GM23338 (cell line): ENCODE results near the gene FKBP9. TPM values are rescaled to one million over a fixed set of nuclear protein-coding genes. Genes with fewer than 3 reads are reported as not detected.

ENCODE experiments used
- ATAC-seq: fragments of 200-7000 bp; cut with Tn5 transposase; 3 replicates; pipeline ENCODE4 v1.9.1; 2020
- DNase-seq: peaks from one replicate; pipeline ENCODE4 v3.0.0-alpha.2; 2015; ENCODE audit warnings: low spot score
- H2AFZ ChIP-seq: fragments of 200-600 bp; sonication (generic); 2 replicates; pipeline ENCODE4 v1.8.0; 2016; ENCODE audit warnings: antibody characterized with exemption, mild to moderate bottlenecking, moderate library complexity
- H3F3A ChIP-seq: fragments of 200-600 bp; sonication (generic); replicated peaks from 2 replicates; pipeline ENCODE4 v1.8.0; 2017; ENCODE audit warnings: antibody characterized with exemption, mixed run types, low read depth
- H3K27ac ChIP-seq: fragments of 200-600 bp; sonication (generic); 2 replicates; pipeline ENCODE4 v1.6.1; 2016; ENCODE audit warnings: low read depth
- H3K27me3 ChIP-seq: fragments of 200-600 bp; sonication (generic); 2 replicates; pipeline ENCODE4 v1.8.0; 2016; ENCODE audit warnings: mild to moderate bottlenecking, mixed run types, moderate library complexity; ENCODE audit not compliant: insufficient read depth
- H3K36me3 ChIP-seq: fragments of 200-600 bp; sonication (generic); 2 replicates; pipeline ENCODE4 v1.8.0; 2016; ENCODE audit warnings: mild to moderate bottlenecking; ENCODE audit not compliant: insufficient read depth
- H3K4me1 ChIP-seq: fragments of 200-600 bp; sonication (generic); 2 replicates; pipeline ENCODE4 v1.8.0; 2016; ENCODE audit warnings: mild to moderate bottlenecking, moderate library complexity; ENCODE audit not compliant: insufficient read depth
- H3K4me2 ChIP-seq: fragments of 200-600 bp; sonication (generic); 2 replicates; pipeline ENCODE4 v1.7.1; 2017; ENCODE audit warnings: mixed run types
- H3K4me3 ChIP-seq: fragments of 200-600 bp; sonication (generic); 2 replicates; pipeline ENCODE4 v1.6.1; 2016; ENCODE audit warnings: mixed run types
- H3K79me2 ChIP-seq: fragments of 200-600 bp; sonication (generic); replicated peaks from 2 replicates; pipeline ENCODE4 v1.8.0; 2017; ENCODE audit warnings: mild to moderate bottlenecking; ENCODE audit not compliant: insufficient read depth
- H3K9me2 ChIP-seq: fragments of 200-600 bp; sonication (generic); 2 replicates; pipeline ENCODE4 v1.8.0; 2017; ENCODE audit not compliant: insufficient read depth
- H4K20me1 ChIP-seq: fragments of 200-600 bp; sonication (generic); replicated peaks from 2 replicates; pipeline ENCODE4 v1.8.0; 2017; ENCODE audit warnings: mild to moderate bottlenecking; ENCODE audit not compliant: insufficient read depth
- H3K27ac Mint-ChIP-seq: 2 replicates; pipeline ENCODE4 v1.8.0; 2020; ENCODE audit warnings: inconsistent platforms, mild to moderate bottlenecking, moderate library complexity, mixed read lengths
- H3K27me3 Mint-ChIP-seq: 3 replicates; pipeline ENCODE4 v1.8.0; 2022; ENCODE audit warnings: low read depth, mild to moderate bottlenecking, moderate library complexity, mixed read lengths, inconsistent platforms; ENCODE audit not compliant: insufficient read depth, poor library complexity
- H3K36me3 Mint-ChIP-seq: 3 replicates; pipeline ENCODE4 v1.8.0; 2021; ENCODE audit warnings: low read depth, mild to moderate bottlenecking, inconsistent platforms, moderate library complexity, mixed read lengths
- H3K4me1 Mint-ChIP-seq: 3 replicates; pipeline ENCODE4 v1.8.0; 2020; ENCODE audit warnings: mild to moderate bottlenecking, inconsistent platforms, mixed read lengths
- H3K4me3 Mint-ChIP-seq: 3 replicates; pipeline ENCODE4 v1.8.0; 2021; ENCODE audit warnings: moderate library complexity, mild to moderate bottlenecking, inconsistent platforms, mixed read lengths
- H3K9me3 Mint-ChIP-seq: 3 replicates; pipeline ENCODE4 v1.8.0; 2020; ENCODE audit warnings: moderate library complexity, mild to moderate bottlenecking, inconsistent platforms, mixed read lengths
- CREB1 ChIP-seq: fragments of 250-450 bp; sonication (Bioruptor Pico); IDR thresholded peaks from 2 replicates; pipeline ENCODE4 v1.5.0; 2020; ENCODE audit warnings: low read depth, mild to moderate bottlenecking, moderate library complexity
- EZH2 ChIP-seq: fragments of 200-600 bp; sonication (generic); IDR thresholded peaks from one replicate; pipeline ENCODE4 v1.8.0; 2017; ENCODE audit warnings: antibody characterized with exemption, mild to moderate bottlenecking, low read depth; ENCODE audit not compliant: unreplicated experiment
- NANOG ChIP-seq: IDR thresholded peaks from 2 replicates; pipeline ENCODE4 v1.6.1; 2016; ENCODE audit warnings: antibody characterized with exemption, borderline replicate concordance
- POLR2AphosphoS5 ChIP-seq: IDR thresholded peaks from 2 replicates; pipeline ENCODE4 v1.6.1; 2016; ENCODE audit warnings: antibody characterized with exemption, low read depth
- ZNF331 ChIP-seq: fragments of 250-450 bp; sonication (Bioruptor Pico); IDR thresholded peaks from 2 replicates; pipeline ENCODE4 v1.5.0; 2020; ENCODE audit warnings: low read depth, mild to moderate bottlenecking, moderate library complexity
- long read RNA-seq: library from polyadenylated mRNA; unstranded; transcript quantifications from one replicate; pipeline ENCODE4 v2.0.0, GENCODE V29; 2020; ENCODE audit not compliant: unreplicated experiment
- polyA plus RNA-seq: library from polyadenylated mRNA; unstranded; fragments of >200 nt; fragmentation: Nextera tagmentation; extraction: Ambion mirVana; gene quantifications from 2 replicates; pipeline ENCODE4 v1.2.1, GENCODE V29; 2016
- total RNA-seq: library from RNA; depleted of rRNA; stranded (reverse); fragments of >200 nt; shearing (Covaris generic); gene quantifications from 2 replicates; pipeline ENCODE4 v1.2.3, GENCODE V29; 2014; rRNA removed
- TF ChIP-seq, protein P1 (sequence below), 2 experiments: fragments of 200-600 bp in 1 of 2; sonication (generic) in 1 of 2; conservative IDR thresholded peaks; 2 replicates each; pipeline versions ENCODE4 v1.5.1 to v1.6.1; 2016 to 2017; ENCODE audit warnings: antibody characterized with exemption in 2 of 2, low read depth in 2 of 2, mild to moderate bottlenecking in 2 of 2, moderate library complexity in 1 of 2

FKBP9 gene, protein sequence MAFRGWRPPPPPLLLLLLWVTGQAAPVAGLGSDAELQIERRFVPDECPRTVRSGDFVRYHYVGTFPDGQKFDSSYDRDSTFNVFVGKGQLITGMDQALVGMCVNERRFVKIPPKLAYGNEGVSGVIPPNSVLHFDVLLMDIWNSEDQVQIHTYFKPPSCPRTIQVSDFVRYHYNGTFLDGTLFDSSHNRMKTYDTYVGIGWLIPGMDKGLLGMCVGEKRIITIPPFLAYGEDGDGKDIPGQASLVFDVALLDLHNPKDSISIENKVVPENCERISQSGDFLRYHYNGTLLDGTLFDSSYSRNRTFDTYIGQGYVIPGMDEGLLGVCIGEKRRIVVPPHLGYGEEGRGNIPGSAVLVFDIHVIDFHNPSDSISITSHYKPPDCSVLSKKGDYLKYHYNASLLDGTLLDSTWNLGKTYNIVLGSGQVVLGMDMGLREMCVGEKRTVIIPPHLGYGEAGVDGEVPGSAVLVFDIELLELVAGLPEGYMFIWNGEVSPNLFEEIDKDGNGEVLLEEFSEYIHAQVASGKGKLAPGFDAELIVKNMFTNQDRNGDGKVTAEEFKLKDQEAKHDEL
- total RNA-seq, result 13.0 and 15.8 TPM in 2 replicates
- 5.1 and 5.2 TPM in 2 replicates for polyA plus RNA-seq
- long read RNA-seq, partial matches to known transcripts, result 0 of 7 reads
- long read RNA-seq, other reads (novel, unspliced or antisense), result 3 of 7 reads

DNA sequence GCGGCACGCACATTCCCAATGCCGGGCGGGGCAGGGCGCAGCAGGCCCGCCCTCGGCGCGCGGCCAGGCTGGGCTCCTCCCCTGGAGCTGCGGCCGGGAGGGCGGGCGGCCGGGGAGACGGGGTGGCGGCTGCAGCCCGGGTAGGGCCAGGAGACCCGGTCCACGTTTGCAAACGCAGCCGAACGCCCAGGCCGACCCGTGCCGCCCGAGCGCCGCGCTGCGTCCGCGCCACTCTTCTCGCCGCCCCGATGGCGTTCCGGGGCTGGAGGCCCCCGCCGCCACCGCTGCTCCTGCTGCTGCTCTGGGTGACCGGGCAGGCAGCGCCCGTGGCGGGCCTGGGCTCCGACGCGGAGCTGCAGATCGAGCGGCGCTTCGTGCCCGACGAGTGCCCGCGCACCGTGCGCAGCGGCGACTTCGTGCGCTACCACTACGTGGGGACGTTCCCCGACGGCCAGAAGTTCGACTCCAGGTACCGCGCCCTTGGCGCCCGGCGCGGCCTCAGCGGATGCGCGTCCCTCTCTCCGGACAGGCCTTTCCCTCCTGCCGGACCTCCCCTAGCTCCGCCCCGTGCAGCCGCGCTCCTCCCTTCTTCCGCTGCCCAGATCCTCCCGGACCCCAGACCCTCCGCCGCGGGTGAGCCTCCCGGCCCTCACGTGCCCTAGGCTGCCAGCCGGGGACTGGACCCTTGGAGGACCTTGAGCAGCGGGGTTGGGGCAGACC, at the start of gene FKBP9:
Gene FKBP9, plus strand, starts transcription at position 115 of the 720 bp plus-strand sequence. Its CDS starts 134 bp downstream, at position 249.
- no peaks in the 10 kb centered on the region for H4K20me1 ChIP-seq
- peak; percentile 29; the same call in 1 of the 2 replicates for TF ChIP-seq CREB1 (CRISPR knock-in tag)
- TF ChIP-seq, protein P1, sequence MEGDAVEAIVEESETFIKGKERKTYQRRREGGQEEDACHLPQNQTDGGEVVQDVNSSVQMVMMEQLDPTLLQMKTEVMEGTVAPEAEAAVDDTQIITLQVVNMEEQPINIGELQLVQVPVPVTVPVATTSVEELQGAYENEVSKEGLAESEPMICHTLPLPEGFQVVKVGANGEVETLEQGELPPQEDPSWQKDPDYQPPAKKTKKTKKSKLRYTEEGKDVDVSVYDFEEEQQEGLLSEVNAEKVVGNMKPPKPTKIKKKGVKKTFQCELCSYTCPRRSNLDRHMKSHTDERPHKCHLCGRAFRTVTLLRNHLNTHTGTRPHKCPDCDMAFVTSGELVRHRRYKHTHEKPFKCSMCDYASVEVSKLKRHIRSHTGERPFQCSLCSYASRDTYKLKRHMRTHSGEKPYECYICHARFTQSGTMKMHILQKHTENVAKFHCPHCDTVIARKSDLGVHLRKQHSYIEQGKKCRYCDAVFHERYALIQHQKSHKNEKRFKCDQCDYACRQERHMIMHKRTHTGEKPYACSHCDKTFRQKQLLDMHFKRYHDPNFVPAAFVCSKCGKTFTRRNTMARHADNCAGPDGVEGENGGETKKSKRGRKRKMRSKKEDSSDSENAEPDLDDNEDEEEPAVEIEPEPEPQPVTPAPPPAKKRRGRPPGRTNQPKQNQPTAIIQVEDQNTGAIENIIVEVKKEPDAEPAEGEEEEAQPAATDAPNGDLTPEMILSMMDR (conservative IDR thresholded peaks at IDR 0.05; ENCODE audit: low read depth in 2 of 2), result no peak
- peak; percentile 77 for TF ChIP-seq POLR2AphosphoS5
- TF ChIP-seq ZNF331, result no peak
- peak; percentile 14 for TF ChIP-seq EZH2
- H3K36me3 Mint-ChIP-seq, result no peaks in the 10 kb centered on the region; the same call in 2 of the 3 replicates
- peak within 1 kb of the TSS; percentile 82 for H3K4me3 ChIP-seq
- H3K36me3 ChIP-seq, result no peaks in the 10 kb centered on the region
- H3K4me1 ChIP-seq, result peaks cover 12% of the 10 kb centered on the region
- no peaks in the 10 kb centered on the region for H3K79me2 ChIP-seq
- H2AFZ ChIP-seq, result peak within 1 kb of the TSS; percentile 100
- H3K27me3 Mint-ChIP-seq, result peaks cover 39% of the 10 kb centered on the region
- H3K27me3 ChIP-seq, result peaks cover 42% of the 10 kb centered on the region
- H3K4me3 Mint-ChIP-seq, result peak within 1 kb of the TSS; percentile 76
- H3K4me1 Mint-ChIP-seq, result peaks cover 9% of the 10 kb centered on the region; the same call in 2 of the 3 replicates
- DNase-seq, result peak; percentile 86
- H3K27ac ChIP-seq, result no peak within 1 kb of the TSS
- H3K27ac Mint-ChIP-seq, result no peak within 1 kb of the TSS
- no peaks in the 10 kb centered on the region for H3K9me3 Mint-ChIP-seq
- H3K9me2 ChIP-seq, result no peaks in the 10 kb centered on the region
- peak within 1 kb of the TSS; percentile 96 for H3K4me2 ChIP-seq
- 0 out of 2 replicates have a peak, but pooled peaks cover 3% of the 10 kb centered on the region for H3F3A ChIP-seq
- peak; percentile 88 for ATAC-seq

DNA sequence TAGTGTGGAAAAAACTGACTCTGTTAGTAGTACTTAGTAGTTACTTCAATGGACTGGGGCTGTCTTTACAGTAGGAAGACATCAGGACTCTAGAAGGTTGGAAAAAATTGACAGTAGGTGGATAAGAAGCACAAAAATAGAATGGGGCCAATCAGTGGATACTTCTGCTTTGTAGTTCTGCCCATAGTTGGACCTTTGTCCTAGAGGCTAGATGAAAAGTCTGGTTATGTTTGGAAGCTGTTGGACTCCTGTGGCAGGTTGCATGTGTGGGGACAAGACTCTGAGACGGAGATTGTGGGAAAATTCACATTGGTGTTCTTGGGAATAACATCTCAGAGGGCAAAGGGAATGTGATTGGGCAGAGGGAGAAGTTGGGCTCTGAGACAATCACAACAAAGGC, 47.0 kb upstream of the FKBP9 start:
- Mint-ChIP-seq H3K9me3 (no peaks in the 10 kb centered on the region), H3K4me3 (no peak overlapping the region), H3K4me1 (peaks cover 5% of the 10 kb centered on the region; the same call in 2 of the 3 replicates), H3K27me3 (peaks cover 10% of the 10 kb centered on the region), H3K27ac (no peak overlapping the region), H3K36me3 (no peaks in the 10 kb centered on the region)
- Histone ChIP-seq H3K36me3 (no peaks in the 10 kb centered on the region), H3K79me2 (no peaks in the 10 kb centered on the region), H3K9me2 (no peaks in the 10 kb centered on the region; the same call in 1 of the 2 replicates), H3K27me3 (no peaks in the 10 kb centered on the region), H3K4me1 (peaks cover 13% of the 10 kb centered on the region; the same call in 1 of the 2 replicates), H3K27ac (no peak overlapping the region), H3K4me2 (no peak overlapping the region), H3K4me3 (no peak overlapping the region), H3F3A (no peaks in the 10 kb centered on the region), H4K20me1 (no peaks in the 10 kb centered on the region), H2AFZ (no peak overlapping the region)
- TF ChIP-seq NANOG (no peak), CREB1 (CRISPR knock-in tag) (no peak), ZNF331 (no peak)
- DNase-seq (no peak), ATAC-seq (no peak)
